ENCODE measurements around the gene SETBP1. TPM values are rescaled to one million over a fixed set of nuclear protein-coding genes. Genes with fewer than 3 reads are reported as not detected.

SETBP1 gene
- total RNA-seq, 1 donor, result 22.8 TPM

GRCh38 chr18:45015788-45016128, 335.1 kb downstream of the SETBP1 start:
- no peak for DNase-seq (ENCODE audit: insufficient read length, low spot score, missing footprints)
- H3K4me3 ChIP-seq (ENCODE audit: insufficient read depth, low read length), result no peak overlapping the region

GRCh38 chr18:45019469-45019868, 338.8 kb downstream of the SETBP1 start:
- no peaks in the 10 kb centered on the region for H3K79me2 ChIP-seq (ENCODE audit: insufficient read depth, low read length)
- H3K27ac ChIP-seq (ENCODE audit: low read depth, low read length), result no peak overlapping the region
- no peak for DNase-seq (ENCODE audit: insufficient read length, low spot score, missing footprints)
- no peaks in the 10 kb centered on the region for H4K20me1 ChIP-seq (ENCODE audit: insufficient read depth, low read length)
- peaks cover 15% of the 10 kb centered on the region for H3K4me1 ChIP-seq (ENCODE audit: insufficient read depth, low read length)
- H3K4me2 ChIP-seq (ENCODE audit: insufficient read depth, low read length), result no peak overlapping the region
- TF ChIP-seq CTCF (IDR thresholded peaks at IDR 0.05; ENCODE audit: extremely low read depth, low read depth, low read length), result no peak
- no peak overlapping the region for H2AFZ ChIP-seq (ENCODE audit: low read length)
- no peaks in the 10 kb centered on the region for H3K36me3 ChIP-seq (ENCODE audit: insufficient read depth, low read length)
- H3K27me3 ChIP-seq (ENCODE audit: insufficient read depth, low read length), result no peaks in the 10 kb centered on the region
- no peaks in the 10 kb centered on the region for H3K9me3 ChIP-seq (ENCODE audit: low read depth, low read length)
- no peak overlapping the region for H3K4me3 ChIP-seq (ENCODE audit: insufficient read depth, low read length)

More at GRCh38 chr18:45015788-45016128, 335.1 kb downstream of the SETBP1 start:
- Histone ChIP-seq H3K27ac (ENCODE audit: low read depth, low read length) (no peak overlapping the region), H3K4me2 (ENCODE audit: insufficient read depth, low read length) (peak overlapping the region; percentile 68), H3K27me3 (ENCODE audit: insufficient read depth, low read length) (no peaks in the 10 kb centered on the region), H2AFZ (ENCODE audit: low read length) (no peak overlapping the region), H3K9me3 (ENCODE audit: low read depth, low read length) (no peaks in the 10 kb centered on the region), H3K36me3 (ENCODE audit: insufficient read depth, low read length) (no peaks in the 10 kb centered on the region), H4K20me1 (ENCODE audit: insufficient read depth, low read length) (no peaks in the 10 kb centered on the region), H3K79me2 (ENCODE audit: insufficient read depth, low read length) (no peaks in the 10 kb centered on the region), H3K4me1 (ENCODE audit: insufficient read depth, low read length) (peaks cover 25% of the 10 kb centered on the region)
- no peak for TF ChIP-seq CTCF (IDR thresholded peaks at IDR 0.05; ENCODE audit: extremely low read depth, low read depth, low read length)

- Histone ChIP-seq H3K36me3 (ENCODE audit: insufficient read depth, low read length) (no peaks in the 10 kb centered on the region), H2AFZ (ENCODE audit: low read length) (no peak overlapping the region), H4K20me1 (ENCODE audit: insufficient read depth, low read length) (no peaks in the 10 kb centered on the region), H3K27me3 (ENCODE audit: insufficient read depth, low read length) (no peaks in the 10 kb centered on the region), H3K27ac (ENCODE audit: low read depth, low read length) (no peak overlapping the region), H3K79me2 (ENCODE audit: insufficient read depth, low read length) (no peaks in the 10 kb centered on the region), H3K4me2 (ENCODE audit: insufficient read depth, low read length) (no peak overlapping the region), H3K9me3 (ENCODE audit: low read depth, low read length) (no peaks in the 10 kb centered on the region), H3K4me1 (ENCODE audit: insufficient read depth, low read length) (no peaks in the 10 kb centered on the region), H3K4me3 (ENCODE audit: insufficient read depth, low read length) (no peak overlapping the region)
- TF ChIP-seq CTCF (IDR thresholded peaks at IDR 0.05; ENCODE audit: extremely low read depth, low read depth, low read length), result no peak
- no peak for DNase-seq (ENCODE audit: insufficient read length, low spot score, missing footprints)
Observed at GRCh38 chr18:45023519-45023918, 342.8 kb downstream of the SETBP1 start.

GRCh38 chr18:45024357-45025088, 343.8 kb downstream of the SETBP1 start:
- Histone ChIP-seq H3K36me3 (ENCODE audit: insufficient read depth, low read length) (no peaks in the 10 kb centered on the region), H2AFZ (ENCODE audit: low read length) (no peak overlapping the region), H3K9me3 (ENCODE audit: low read depth, low read length) (no peaks in the 10 kb centered on the region), H3K27ac (ENCODE audit: low read depth, low read length) (no peak overlapping the region), H3K4me1 (ENCODE audit: insufficient read depth, low read length) (no peaks in the 10 kb centered on the region), H4K20me1 (ENCODE audit: insufficient read depth, low read length) (no peaks in the 10 kb centered on the region), H3K79me2 (ENCODE audit: insufficient read depth, low read length) (no peaks in the 10 kb centered on the region), H3K4me2 (ENCODE audit: insufficient read depth, low read length) (no peak overlapping the region), H3K27me3 (ENCODE audit: insufficient read depth, low read length) (no peaks in the 10 kb centered on the region), H3K4me3 (ENCODE audit: insufficient read depth, low read length) (no peak overlapping the region)
- no peak for TF ChIP-seq CTCF (IDR thresholded peaks at IDR 0.05; ENCODE audit: extremely low read depth, low read depth, low read length)
- no peak for DNase-seq (ENCODE audit: insufficient read length, low spot score, missing footprints)

All from osteoblast (primary cell).